A549 (cell line): ENCODE results near the gene RHD. TPM values are rescaled to one million over a fixed set of nuclear protein-coding genes. Genes with fewer than 3 reads are reported as not detected.
"Not testable (repeated sequence)": the region's sequence is repeated elsewhere in the genome, so short reads cannot be mapped to it uniquely, and the experiment has no call there.

Experiments used
- ATAC-seq, 2 experiments: fragments of 200-7000 bp in 1 of 2; fragments of >200 bp in 1 of 2; cut with Nextera tagmentation in 1 of 2; cut with Tn5 transposase in 1 of 2; 3 replicates each; pipeline versions ENCODE4 v1.8.0 to v1.9.1; 2018 to 2020; ENCODE audit warnings: mild to moderate bottlenecking in 1 of 2, moderate library complexity in 1 of 2
- CTCF ChIA-PET: fragments of 300-600 bp; sonication (Branson Sonifier 250); formaldehyde crosslinking; extraction: SDS; loops from one replicate; lab custom pipeline; 2021; ENCODE audit warnings: antibody characterized with exemption, inconsistent platforms; lab: Yijun Ruan, JAX
- POLR2A ChIA-PET: fragments of 350-600 bp; formaldehyde crosslinking; extraction: SDS; loops from one replicate; lab custom pipeline; 2021; ENCODE audit warnings: antibody characterized with exemption, inconsistent platforms; lab: Yijun Ruan, JAX
- DNase-seq, 2 experiments: peaks; one replicate each; pipeline versions ENCODE4 v3.0.0 to v3.0.0-alpha.2; 2011 to 2016; ENCODE audit warnings: low read depth in 1 of 2, low spot score in 1 of 2
- FAIRE-seq: peaks from 2 replicates; lab custom pipeline; 2011; peaks lifted over from hg19 to GRCh38; lab: Jason Lieb, UNC
- H3K27ac ChIP-seq, 2 experiments: fragments of >200 bp; sonication (Bioruptor Twin); formaldehyde crosslinking; 3 replicates each; pipeline ENCODE4 v1.5.1; 2016 to 2017
- H3K4me1 ChIP-seq: fragments of >200 bp; sonication (Bioruptor Twin); formaldehyde crosslinking; 3 replicates; pipeline ENCODE4 v1.6.1; 2016
- H3K4me2 ChIP-seq: fragments of >200 bp; sonication (Bioruptor Twin); formaldehyde crosslinking; 3 replicates; pipeline ENCODE4 v1.6.1; 2016
- H3K4me3 ChIP-seq: fragments of >200 bp; sonication (Bioruptor Twin); formaldehyde crosslinking; 3 replicates; pipeline ENCODE4 v1.5.1; 2016
- H3K9me3 ChIP-seq: fragments of >200 bp; sonication (Bioruptor Twin); formaldehyde crosslinking; 3 replicates; pipeline ENCODE4 v1.6.1; 2016
- CEBPB ChIP-seq, 2 experiments: fragments of >200 bp in 1 of 2; sonication (Bioruptor Twin) in 1 of 2; formaldehyde crosslinking in 1 of 2; IDR thresholded peaks; 2 replicates each; pipeline ENCODE4 v1.6.1; 2012 to 2016
- KDM1A ChIP-seq: fragments of 200-600 bp; sonication (generic); IDR thresholded peaks from 2 replicates; pipeline ENCODE4 v1.6.1; 2016; ENCODE audit warnings: low read depth, mild to moderate bottlenecking
- PHF8 ChIP-seq: fragments of 200-600 bp; sonication (generic); IDR thresholded peaks from 2 replicates; pipeline ENCODE4 v1.6.1; 2016; ENCODE audit warnings: low read depth, mild to moderate bottlenecking, antibody characterized with exemption, moderate library complexity, borderline replicate concordance
- TFCP2L1 ChIP-seq: fragments of 250-450 bp; sonication (Bioruptor Pico); IDR thresholded peaks from 2 replicates; pipeline ENCODE4 v1.5.0; 2021; ENCODE audit warnings: mild to moderate bottlenecking
- WGBS: methylation state at CpG from one replicate; pipeline ENCODE4 v1.1.6; 2017; ENCODE audit errors: missing lambda C conversion rate; 5-methylcytosine and 5-hydroxymethylcytosine counted together
- polyA plus RNA-seq, 4 experiments: library from polyadenylated mRNA; depleted of rRNA in 3 of 4; stranded (reverse); fragments of >200 nt; fragmentation: RNase III in 1 of 4; extraction: RNeasy Plus Mini Kit Qiagen cat#74134 plus additional on column Dnase treatment in 1 of 4; gene quantifications; 2 replicates in 3 of 4; 3 replicates in 1 of 4; pipeline ENCODE4 v1.2.3, GENCODE V29; 2011 to 2017

The RHD gene
- polyA plus RNA-seq, 2 of the 4 experiments (the other 2 are of a cell fraction): not detected

- H3K4me2 ChIP-seq, H3K4me3 ChIP-seq, CTCF ChIA-PET, H3K27ac ChIP-seq, ATAC-seq, POLR2A ChIA-PET, DNase-seq, H3K4me1 ChIP-seq, FAIRE-seq, H3K9me3 ChIP-seq: not testable (repeated sequence)
- WGBS: no CpG with 5 or more reads among the region's 17 CpGs
Measured at GRCh38 chr1:25362634-25363559, 90.6 kb downstream of the RHD start.

- Histone ChIP-seq H3K4me2 (no peak overlapping the region), H3K4me1 (no peaks in the 10 kb centered on the region), H3K4me3 (no peak overlapping the region), H3K9me3 (no peaks in the 10 kb centered on the region), H3K27ac (no peak overlapping the region)
- no peak for DNase-seq
- CTCF ChIA-PET: no interaction called here
- no peak for FAIRE-seq
- ATAC-seq: peak in 1 of 2 experiments; percentile 24; a peak in 1 of 6 replicates
- POLR2A ChIA-PET: no interaction called here
- WGBS: 87% methylated on average over 4 of the region's 4 CpGs
- TF ChIP-seq KDM1A (no peak), TFCP2L1 (no peak), CEBPB (IDR thresholded peaks at IDR 0.05) (no peak), PHF8 (no peak)
Measured at GRCh38 chr1:25369241-25369640, 96.9 kb downstream of the RHD start.

- DNase-seq, H3K27ac ChIP-seq, H3K4me3 ChIP-seq, H3K4me2 ChIP-seq, POLR2A ChIA-PET, CTCF ChIA-PET, FAIRE-seq, ATAC-seq, H3K4me1 ChIP-seq, H3K9me3 ChIP-seq: not testable (repeated sequence)
- 89% methylated on average over 12 of the region's 12 CpGs for WGBS
Measured at GRCh38 chr1:25369691-25370271, 97.5 kb downstream of the RHD start.

- DNase-seq, H3K4me2 ChIP-seq, CTCF ChIA-PET, H3K27ac ChIP-seq, POLR2A ChIA-PET, H3K4me3 ChIP-seq, H3K9me3 ChIP-seq, FAIRE-seq, H3K4me1 ChIP-seq: not testable (repeated sequence)
- ATAC-seq: peak in 1 of 2 experiments; percentile 32; a peak in 2 of 6 replicates
- 61% methylated on average over 7 of the region's 7 CpGs for WGBS
Measured at GRCh38 chr1:25371757-25372156, 99.4 kb downstream of the RHD start.

- WGBS: 61% methylated on average over 3 of the region's 3 CpGs
- H3K4me1 ChIP-seq, H3K4me3 ChIP-seq, H3K4me2 ChIP-seq, CTCF ChIA-PET, DNase-seq, H3K9me3 ChIP-seq, POLR2A ChIA-PET, ATAC-seq, H3K27ac ChIP-seq, FAIRE-seq: not testable (repeated sequence)
Measured at GRCh38 chr1:25378367-25378766, 106.1 kb downstream of the RHD start.

Other genes starting within 250 kb of the RHD start
- gene SYF2, start 40.0 kb upstream of the RHD start, polyA plus RNA-seq (2011; rRNA removed): 29.7 and 38.6 TPM in 2 replicates
- gene SYF2, start 40.0 kb upstream of the RHD start, polyA plus RNA-seq (2017; fragmentation: RNase III; extraction: RNeasy Plus Mini Kit Qiagen cat#74134 plus additional on column Dnase treatment): 36.0 to 39.7 TPM (median 38.6 TPM) in 3 replicates
- gene RSRP1, start 25.1 kb upstream of the RHD start, polyA plus RNA-seq (2011; rRNA removed): 45.0 and 50.6 TPM in 2 replicates
- 32.8 to 36.2 TPM (median 34.5 TPM) in 3 replicates for gene RSRP1, start 25.1 kb upstream of the RHD start, polyA plus RNA-seq (2017; fragmentation: RNase III; extraction: RNeasy Plus Mini Kit Qiagen cat#74134 plus additional on column Dnase treatment)
- 85.4 and 128 TPM in 2 replicates for gene TMEM50A, start 65.8 kb downstream of the RHD start, polyA plus RNA-seq (2011; rRNA removed)
- 107 to 111 TPM (median 110 TPM) in 3 replicates for gene TMEM50A, start 65.8 kb downstream of the RHD start, polyA plus RNA-seq (2017; fragmentation: RNase III; extraction: RNeasy Plus Mini Kit Qiagen cat#74134 plus additional on column Dnase treatment)
- 0.12 and 0.13 TPM in 2 replicates for gene RHCE, start 148.3 kb downstream of the RHD start, polyA plus RNA-seq (2011; rRNA removed)
- not detected in 3 replicates for gene RHCE, start 148.3 kb downstream of the RHD start, polyA plus RNA-seq (2017; fragmentation: RNase III; extraction: RNeasy Plus Mini Kit Qiagen cat#74134 plus additional on column Dnase treatment)
- 5.8 and 7.5 TPM in 2 replicates for gene MACO1, start 158.4 kb downstream of the RHD start, polyA plus RNA-seq (2011; rRNA removed)
- gene MACO1, start 158.4 kb downstream of the RHD start, polyA plus RNA-seq (2017; fragmentation: RNase III; extraction: RNeasy Plus Mini Kit Qiagen cat#74134 plus additional on column Dnase treatment): 5.2 to 6.3 TPM (median 6.1 TPM) in 3 replicates